GM19043 (cell line): Measurements from ENCODE around the gene IGFBP6.

Experiments
- ATAC-seq: cut with Tn5 transposase; IDR thresholded peaks from one replicate; pipeline ENCODE4 v1.9.1; 2021; ENCODE audit warnings: low read depth; ENCODE audit not compliant: unreplicated experiment

The IGFBP6 gene

DNA sequence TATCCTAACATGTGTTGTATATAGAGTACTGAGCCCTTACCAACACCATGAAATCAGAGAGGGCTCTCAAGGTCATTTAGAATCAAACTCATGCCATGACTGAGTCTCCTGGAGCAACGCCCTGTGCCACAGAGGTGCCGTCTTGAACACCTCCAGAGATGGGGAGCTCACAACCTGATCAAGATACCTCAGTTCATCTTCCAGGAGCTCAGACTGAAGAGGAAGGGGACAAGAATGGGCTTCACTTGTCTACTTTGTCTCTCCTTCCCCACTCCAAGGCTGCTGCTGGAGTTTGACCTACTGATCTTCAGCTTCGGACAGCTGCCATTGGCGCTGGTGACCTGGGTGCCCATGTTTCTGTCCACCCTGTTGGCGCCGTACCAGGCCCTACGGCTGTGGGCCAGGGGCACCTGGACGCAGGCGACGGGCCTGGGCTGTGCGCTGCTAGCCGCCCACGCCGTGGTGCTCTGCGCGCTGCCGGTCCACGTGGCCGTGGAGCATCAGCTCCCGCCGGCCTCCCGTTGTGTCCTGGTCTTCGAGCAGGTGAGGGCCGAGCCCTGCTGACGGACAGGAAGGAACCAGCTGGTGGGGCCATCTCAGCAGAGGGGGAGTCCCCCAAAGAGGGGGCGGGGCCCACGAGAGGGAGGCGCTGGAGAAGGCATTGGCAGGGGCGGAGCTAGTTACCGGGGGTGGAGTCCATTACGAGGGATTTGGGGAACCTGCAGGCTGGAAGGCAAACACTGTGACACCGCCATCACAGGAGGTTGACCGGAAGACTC is 17.8 kb downstream of the IGFBP6 start:
- ATAC-seq = no peak

DNA sequence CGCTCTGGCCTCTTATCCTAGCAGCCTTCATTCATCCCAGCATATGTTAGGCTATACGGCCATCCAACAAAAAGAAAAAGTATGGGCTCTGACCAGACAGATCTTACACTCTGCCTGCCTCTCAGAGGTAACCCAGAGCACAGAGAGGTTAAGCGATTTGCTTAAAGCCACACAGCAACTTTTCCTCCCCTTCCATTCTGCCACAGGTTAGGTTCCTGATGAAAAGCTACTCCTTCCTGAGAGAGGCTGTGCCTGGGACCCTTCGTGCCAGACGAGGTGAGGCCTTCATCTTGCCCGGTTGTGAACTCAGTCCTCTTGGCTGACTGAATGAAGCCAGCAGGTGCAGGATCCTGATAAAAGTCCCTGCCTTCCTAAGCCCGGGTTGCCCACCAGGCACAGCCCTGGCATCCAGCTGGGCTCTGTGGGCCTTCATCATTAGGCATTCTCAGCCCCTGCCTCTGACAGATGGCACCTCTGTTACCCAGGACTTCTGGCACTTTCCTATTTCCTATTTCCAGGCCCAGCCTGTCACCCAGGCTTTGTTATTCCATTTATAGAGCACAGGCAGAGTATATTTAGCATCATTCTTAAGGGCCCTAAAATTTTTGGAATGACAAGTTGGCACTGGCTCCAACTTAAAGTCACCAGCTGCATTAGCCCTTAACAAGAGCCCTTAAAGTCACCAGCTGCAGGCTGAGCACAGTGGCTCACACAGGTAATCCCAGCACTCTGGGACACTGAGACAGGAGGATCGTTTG is 18.6 kb downstream of the IGFBP6 start:
- no peak for ATAC-seq

DNA sequence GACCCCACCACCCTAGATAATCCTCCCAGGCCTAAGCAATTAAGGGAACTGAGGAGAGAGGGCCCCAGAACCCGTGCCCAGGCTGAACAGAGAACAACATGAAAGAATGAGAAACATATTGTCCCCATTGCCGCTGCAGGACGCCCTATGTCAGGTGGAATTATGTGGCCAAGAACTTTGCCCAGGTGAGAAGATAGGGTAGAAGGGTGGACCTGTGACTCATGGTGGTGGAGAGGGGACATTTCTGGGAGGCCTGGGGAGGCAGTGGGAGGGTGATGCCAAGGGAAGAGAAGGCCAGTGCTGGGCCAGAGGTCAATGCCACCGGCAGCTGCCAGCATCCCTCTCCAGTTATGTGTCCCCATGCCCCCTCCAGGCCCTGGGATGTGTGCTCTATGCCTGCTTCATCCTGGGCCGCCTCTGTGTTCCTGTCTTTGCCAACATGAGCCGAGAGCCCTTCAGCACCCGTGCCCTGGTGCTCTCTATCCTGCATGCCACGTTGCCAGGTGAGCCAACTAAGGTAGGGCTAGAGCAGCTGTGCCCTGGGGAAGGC is 21.4 kb downstream of the IGFBP6 start:
- no peak for ATAC-seq

DNA sequence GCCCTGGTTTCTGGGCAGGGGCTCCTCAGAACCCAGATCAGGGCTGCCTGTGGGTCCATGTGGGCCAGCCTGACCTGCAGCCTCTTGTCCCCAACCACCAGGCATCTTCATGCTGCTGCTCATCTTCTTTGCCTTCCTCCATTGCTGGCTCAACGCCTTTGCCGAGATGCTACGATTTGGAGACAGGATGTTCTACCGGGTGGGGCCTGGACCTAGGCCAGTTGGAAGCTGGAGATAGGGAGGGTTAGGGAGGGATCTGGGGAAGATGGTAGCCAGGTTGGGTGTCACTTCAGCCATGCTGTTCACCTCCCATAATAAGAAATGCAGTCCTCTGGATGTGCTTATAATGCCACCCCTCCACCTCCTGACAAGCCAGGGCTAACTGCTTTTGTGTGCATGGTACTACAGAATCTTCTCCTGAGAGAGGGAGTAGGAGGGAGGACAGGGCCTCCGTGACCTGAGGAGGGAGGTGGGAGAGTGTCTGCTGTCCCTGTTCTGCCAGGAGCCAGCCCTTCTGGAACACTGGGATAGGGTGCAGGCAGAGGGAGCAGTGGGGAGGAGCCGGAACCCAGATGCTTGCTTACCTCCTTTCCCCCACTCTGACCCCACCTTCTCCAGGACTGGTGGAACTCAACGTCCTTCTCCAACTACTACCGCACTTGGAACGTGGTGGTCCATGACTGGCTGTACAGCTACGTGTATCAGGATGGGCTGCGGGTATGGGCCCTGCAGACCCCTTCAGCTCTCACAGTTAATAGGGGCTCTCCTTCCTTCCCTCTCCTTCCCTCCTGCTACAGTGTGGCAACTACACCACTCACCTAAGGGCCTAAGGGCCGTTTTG is 23.4 kb downstream of the IGFBP6 start:
- no peak for ATAC-seq

DNA sequence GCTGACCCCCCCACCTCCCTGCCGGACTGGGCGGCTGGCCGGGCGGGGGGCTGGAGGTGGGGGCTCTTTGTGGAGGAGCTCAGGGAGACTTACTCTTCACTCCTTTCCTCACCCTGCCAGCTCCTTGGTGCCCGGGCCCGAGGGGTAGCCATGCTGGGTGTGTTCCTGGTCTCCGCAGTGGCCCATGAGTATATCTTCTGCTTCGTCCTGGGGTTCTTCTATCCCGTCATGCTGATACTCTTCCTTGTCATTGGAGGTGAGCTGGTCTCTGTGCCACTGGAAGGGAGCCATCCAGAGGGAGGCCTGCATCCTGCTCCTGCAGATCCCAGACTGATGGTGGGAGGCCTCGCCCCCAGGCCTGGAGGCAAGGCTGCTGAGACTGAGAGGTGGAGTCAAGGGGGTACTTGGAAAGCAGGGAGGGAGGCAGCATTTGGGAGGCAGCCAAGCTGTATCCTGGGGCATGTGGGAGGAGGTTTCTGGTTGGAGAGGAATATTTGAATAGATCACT is 25.5 kb downstream of the IGFBP6 start:
- ATAC-seq = no peak

DNA sequence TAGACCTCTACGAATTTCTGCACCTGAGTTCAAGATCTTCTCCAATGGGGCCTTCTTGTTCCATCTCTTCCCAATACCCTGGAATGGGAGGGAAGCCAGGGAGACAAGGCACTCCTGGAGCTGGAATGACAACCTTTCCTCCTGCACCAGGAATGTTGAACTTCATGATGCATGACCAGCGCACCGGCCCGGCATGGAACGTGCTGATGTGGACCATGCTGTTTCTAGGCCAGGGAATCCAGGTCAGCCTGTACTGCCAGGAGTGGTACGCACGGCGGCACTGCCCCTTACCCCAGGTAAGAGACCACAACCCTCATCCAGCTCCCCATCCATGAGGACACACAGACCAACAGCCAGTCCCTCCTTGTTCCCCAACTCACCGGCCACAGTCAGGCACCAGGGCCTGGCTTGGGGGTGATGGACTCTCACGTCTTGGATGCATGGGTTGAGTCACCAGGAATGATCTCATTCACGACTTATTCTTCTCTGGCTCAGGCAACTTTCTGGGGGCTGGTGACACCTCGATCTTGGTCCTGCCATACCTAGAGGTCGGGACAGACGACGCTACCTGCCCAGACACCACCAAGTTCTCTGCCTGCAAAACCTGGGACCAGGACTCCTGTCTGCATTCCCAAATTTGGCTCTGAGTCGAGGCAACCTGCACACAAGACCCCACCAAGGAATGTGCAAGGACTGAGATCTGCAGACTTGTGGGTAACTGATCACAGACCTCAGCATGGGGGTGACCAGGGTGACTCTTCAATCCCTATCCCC is 26.3 kb downstream of the IGFBP6 start:
- no peak for ATAC-seq

DNA sequence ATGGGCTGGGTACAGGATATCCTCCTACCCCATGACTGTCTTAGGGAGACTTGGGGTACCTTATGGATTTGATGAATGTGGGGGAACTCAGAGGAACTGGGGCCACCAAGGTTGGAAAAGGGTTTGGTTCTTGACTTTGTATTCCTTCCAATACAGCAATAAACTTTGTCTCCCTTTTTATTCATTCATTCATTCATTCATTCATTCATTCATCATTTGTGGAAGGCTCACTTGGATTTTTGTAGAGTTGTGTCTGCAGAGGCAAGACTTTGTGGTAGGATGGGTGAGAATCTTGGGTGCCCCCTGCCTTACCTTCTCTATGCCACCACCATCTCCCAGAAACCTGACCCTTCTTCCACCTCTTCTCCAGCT is 26.9 kb downstream of the IGFBP6 start:
- no peak for ATAC-seq

DNA sequence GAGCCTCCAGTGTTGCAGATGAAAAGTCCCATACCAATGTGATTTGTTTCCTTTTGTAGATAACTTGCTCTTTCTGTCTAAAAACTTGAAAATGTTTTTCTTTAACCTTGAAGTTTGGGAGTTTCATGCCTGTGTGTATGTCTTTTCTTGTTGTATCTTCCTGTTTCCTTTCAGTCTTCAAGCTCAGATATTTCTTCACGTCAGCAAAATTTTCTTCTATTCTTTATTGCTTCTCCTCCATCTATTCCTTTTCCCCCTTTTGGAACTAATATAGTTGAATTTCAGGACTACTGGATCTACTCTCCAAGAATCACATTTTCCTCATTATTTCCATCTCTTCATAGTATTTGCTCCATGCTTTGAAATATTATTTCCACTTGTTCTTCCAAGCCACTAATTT is 29.7 kb downstream of the IGFBP6 start:
- no peak for ATAC-seq

DNA sequence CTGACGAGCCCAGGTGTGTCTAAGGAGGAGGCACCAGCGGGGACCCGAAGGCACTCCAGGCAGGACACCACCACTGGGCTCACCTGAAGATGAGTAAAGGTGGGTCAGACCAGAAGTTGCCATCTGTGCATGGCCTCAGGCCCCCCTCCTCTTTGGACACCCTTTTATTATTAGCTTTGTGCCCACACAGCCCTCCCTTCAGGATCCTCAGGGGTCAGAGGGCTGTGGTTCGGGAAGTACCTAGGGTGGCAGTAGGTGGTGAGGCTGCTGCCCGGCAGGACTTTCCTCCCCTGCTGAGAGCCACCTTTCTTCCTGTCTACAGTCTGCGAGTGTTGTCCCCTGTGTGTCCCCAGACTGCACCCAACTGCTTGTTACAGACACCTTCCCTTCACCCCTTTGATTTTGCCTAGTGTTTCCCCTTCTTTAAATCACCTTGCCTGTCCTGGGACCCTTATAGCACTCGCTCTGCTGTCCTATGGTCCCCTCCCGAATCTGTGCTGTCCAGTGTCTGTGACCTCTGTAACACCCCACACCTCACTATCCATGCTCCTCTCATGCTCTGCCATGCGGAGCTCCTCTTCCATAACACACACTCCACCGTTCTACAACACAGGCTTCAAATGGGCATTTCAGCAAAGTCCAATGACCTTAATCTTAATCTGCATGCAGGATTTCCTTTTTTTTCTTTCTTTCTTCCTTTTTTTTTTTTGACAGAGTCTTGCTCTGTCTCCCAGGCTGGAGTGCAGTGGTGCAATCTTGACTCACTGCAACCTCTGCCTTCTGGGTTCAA is 31.5 kb downstream of the IGFBP6 start:
- no peak for ATAC-seq

DNA sequence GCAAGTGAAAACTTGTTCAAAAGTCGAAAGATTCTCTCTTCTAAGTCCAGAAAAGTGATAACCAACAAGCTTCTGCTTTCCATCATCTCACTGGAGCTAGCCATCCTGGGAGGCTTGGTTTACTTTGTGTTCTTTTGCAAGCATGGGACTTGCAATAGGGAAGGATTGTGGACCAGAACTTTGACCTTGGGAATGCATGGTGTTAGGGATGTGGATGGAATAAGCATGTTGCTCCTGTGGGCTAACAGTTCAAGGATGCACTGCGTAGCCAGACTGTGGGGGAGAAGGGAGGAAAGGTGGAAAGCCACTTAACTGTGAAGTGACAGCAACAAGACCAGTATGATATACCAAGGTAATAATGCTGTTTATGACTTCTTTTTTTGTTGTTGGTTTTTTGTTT is 34.4 kb downstream of the IGFBP6 start:
- no peak for ATAC-seq

DNA sequence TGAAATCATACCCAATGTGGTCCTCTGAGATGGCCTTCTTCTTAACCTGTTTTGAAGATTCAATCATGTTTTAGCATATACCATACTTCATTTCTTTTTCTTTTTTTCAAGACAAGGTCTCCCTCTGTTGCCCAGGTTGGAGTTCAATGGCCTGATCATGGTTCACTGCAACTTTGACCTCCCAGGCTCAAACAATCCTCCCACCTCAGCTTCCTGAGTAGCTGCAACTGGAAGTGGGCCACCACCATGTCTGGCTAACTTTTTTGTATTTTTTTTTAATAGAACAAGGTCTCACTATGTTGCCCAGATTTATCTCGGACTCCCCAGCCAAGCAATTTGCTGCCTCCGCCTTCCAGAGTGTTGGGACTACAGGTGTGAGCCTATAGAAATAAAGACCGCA is 36.3 kb downstream of the IGFBP6 start:
- ATAC-seq = no peak

DNA sequence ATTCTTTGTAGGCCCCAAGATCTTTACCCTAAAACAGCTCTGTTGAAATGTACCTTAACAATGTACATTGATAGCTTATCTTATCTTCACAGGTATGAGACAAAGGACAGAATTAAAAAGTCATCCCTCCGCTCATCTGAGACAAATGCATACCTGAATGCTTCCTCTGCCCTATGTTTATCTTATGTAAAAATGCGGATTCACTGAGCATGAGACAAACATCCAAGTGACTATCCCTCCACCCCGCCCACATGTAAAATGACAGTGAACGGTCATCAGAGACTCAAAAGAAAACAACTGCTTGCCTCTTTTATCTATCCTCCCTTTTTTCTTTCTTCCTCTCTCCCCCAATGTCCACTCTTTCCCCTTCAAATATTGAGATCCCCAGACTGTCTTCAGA is 45.9 kb downstream of the IGFBP6 start:
- no peak for ATAC-seq

DNA sequence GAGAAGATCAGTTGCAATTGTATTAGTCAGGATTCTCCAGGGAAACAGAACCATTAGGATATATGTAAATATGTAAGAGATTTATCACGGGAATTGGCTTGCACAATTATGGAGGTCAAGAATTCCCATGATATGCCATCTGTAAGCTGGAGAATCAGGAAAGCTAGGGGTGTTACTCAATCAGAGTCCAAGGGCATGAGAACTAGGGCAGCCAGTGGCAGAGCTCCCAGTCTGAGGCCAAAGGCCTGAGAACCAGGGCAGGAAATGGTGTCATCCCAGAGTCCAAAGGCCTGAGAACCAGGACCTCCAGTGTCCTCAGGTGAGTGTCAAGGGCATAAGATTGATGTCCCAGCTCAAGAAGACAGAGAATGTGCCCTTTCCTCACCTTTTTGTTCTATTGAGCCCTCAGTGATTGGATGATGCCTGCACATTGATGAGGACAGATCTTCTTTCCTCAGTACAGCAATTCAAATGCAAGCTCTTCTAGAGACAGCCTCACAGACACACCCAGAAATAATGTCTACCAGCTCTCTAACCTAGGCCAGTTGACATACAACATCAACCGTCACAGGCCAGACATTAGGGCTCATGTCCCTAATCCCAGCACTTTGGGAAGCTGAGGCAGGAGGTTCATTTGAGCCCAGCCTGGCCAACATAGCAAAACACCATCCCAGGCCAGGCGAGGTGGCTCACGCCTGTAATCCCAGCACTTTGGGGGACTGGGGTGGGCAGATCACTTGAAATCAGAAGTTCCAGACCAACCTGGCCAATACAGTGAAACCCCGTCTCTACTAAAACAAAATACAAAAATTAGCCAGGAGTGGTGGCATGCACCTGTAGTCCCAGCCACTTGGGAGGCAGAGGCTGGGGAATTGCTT is 48.2 kb downstream of the IGFBP6 start:
- ATAC-seq = no peak

DNA sequence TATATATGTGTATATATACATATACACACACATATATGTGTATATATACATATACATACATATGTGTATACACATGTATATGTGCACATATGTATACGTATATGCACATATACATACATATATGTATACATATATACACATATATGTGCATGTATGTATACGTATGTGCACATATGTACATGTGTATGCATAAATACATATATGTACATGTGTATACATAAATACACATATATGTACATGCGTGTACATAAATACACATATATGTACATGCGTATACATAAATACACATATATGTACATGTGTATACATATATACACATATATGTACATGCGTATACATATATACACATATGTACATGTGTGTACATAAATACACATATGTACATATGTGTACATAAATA is 49.7 kb downstream of the IGFBP6 start:
- ATAC-seq = no peak

DNA sequence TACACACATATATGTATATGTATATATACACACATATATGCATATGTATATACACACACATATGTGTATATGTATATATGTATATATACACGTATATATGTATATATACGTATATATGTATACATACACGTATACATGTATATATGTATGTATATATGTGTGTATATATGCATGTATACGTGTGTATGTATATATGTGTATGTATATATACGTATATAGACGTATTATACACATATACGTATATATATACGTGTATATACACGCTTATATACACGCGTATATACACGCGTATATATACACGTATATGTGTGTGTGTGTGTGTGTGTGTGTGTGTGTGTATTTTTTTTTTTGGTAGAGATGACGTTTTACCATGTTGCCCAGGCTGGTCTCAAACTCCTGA is 50.2 kb downstream of the IGFBP6 start:
- no peak for ATAC-seq

DNA sequence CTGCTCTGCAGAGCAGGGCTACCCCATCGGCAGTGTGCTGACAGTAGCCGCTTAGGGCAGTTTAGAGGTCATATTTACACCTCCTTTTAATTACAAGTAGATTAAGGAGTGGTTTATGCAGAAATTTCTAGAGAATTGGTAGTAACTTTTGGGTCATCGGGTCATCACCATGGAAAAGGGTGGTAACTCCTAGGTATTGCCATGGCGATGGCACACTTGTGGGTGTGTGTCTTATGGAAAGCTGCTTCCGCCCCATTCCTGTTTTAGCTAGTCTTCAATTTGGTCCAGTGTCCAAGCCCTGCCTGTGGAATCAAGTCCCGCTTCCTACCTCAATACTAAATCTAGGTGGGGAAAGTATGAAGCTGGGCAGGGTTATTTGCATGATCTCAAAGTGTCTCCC is 53.6 kb downstream of the IGFBP6 start:
- ATAC-seq = no peak
